ENCODE data around the gene NUMB.

GRCh38 chr14:73263606-73264005 is 194.7 kb downstream of the NUMB start:
- TF ChIP-seq GATA2 (IDR thresholded peaks at IDR 0.05; ENCODE audit: low read depth, low read length) (no peak), GATA3 (IDR thresholded peaks at IDR 0.05; ENCODE audit: low read depth, low read length) (no peak)
